ENCODE results near the gene IGFBPL1.
A peak's percentile ranks its signal among the peaks of the same experiment; 100 is the strongest.
"Not testable (repeated sequence)": the region's sequence is repeated elsewhere in the genome, so short reads cannot be mapped to it uniquely, and the experiment has no call there.

The IGFBPL1 gene

GRCh38 chr9:38423973-38424843 lies at the start of gene IGFBPL1:
Gene IGFBPL1, minus strand, starts transcription at chr9:38424454. Its CDS starts 30 bp downstream, at chr9:38424424.
- DNase-seq, result peak in 1 of 2 experiments; percentile 2

- not testable (repeated sequence) for DNase-seq
Observed at GRCh38 chr9:38472583-38473249, 48.5 kb upstream of the IGFBPL1 start.

GRCh38 chr9:38467404-38467803 lies 43.1 kb upstream of the IGFBPL1 start:
- no peak for DNase-seq

GRCh38 chr9:38453835-38454234 lies 29.6 kb upstream of the IGFBPL1 start:
- DNase-seq, result no peak

GRCh38 chr9:38451162-38451561 lies 26.9 kb upstream of the IGFBPL1 start:
- DNase-seq, result no peak

- no peak for DNase-seq
Observed at GRCh38 chr9:38447703-38448102, 23.4 kb upstream of the IGFBPL1 start.

- DNase-seq, result no peak
Observed at GRCh38 chr9:38445154-38446043, 21.1 kb upstream of the IGFBPL1 start.

- no peak for DNase-seq
Observed at GRCh38 chr9:38443597-38443996, 19.3 kb upstream of the IGFBPL1 start.

GRCh38 chr9:38443181-38443580 lies 18.9 kb upstream of the IGFBPL1 start:
- no peak for DNase-seq

GRCh38 chr9:38442473-38443096 lies 18.3 kb upstream of the IGFBPL1 start:
- no peak for DNase-seq

GRCh38 chr9:38441347-38442085 lies 17.3 kb upstream of the IGFBPL1 start:
- DNase-seq, result no peak

- DNase-seq, result no peak
Observed at GRCh38 chr9:38440516-38440915, 16.3 kb upstream of the IGFBPL1 start.

GRCh38 chr9:38439916-38440301 lies 15.7 kb upstream of the IGFBPL1 start:
- no peak for DNase-seq

- no peak for DNase-seq
Observed at GRCh38 chr9:38439291-38439915, 15.1 kb upstream of the IGFBPL1 start.

- DNase-seq, result no peak
Observed at GRCh38 chr9:38437193-38437823, 13.1 kb upstream of the IGFBPL1 start.

- no peak for DNase-seq
Observed at GRCh38 chr9:38436708-38437107, 12.5 kb upstream of the IGFBPL1 start.

- no peak for DNase-seq
Observed at GRCh38 chr9:38435521-38435920, 11.3 kb upstream of the IGFBPL1 start.

- DNase-seq, result no peak
Observed at GRCh38 chr9:38434853-38435252, 10.6 kb upstream of the IGFBPL1 start.

GRCh38 chr9:38434365-38434764 lies 10.1 kb upstream of the IGFBPL1 start:
- no peak for DNase-seq

GRCh38 chr9:38432922-38433510 lies 8.8 kb upstream of the IGFBPL1 start:
- DNase-seq, result peak in 1 of 2 experiments; percentile 21

GRCh38 chr9:38431116-38431515 lies 6.9 kb upstream of the IGFBPL1 start:
- DNase-seq, result no peak
